OCI-LY3 (cell line): ENCODE results near the gene NPPA.

Source experiments
- H2AFZ ChIP-seq: fragments of 200-600, 300-600 bp; shearing (Covaris generic); 2 replicates; pipeline ENCODE4 v1.6.0; 2014; ENCODE audit warnings: antibody characterized with exemption, low read depth, low read length
- H3K27ac ChIP-seq: fragments of 200-600, 300-600 bp; sonication (generic); 2 replicates; pipeline ENCODE4 v1.5.1; 2014; ENCODE audit warnings: mild to moderate bottlenecking, low read length, moderate library complexity, mixed read lengths
- H3K27me3 ChIP-seq: fragments of 200-600, 300-600 bp; sonication (generic); 2 replicates; pipeline ENCODE4 v1.6.1; 2014; ENCODE audit warnings: low read depth, low read length, mixed read lengths
- H3K36me3 ChIP-seq: fragments of 200-600, 300-600 bp; sonication (generic); replicated peaks from 2 replicates; pipeline ENCODE3; 2014; ENCODE audit warnings: low read depth, low read length, mixed read lengths
- H3K4me1 ChIP-seq: fragments of 300-600, 200-600 bp; sonication (generic); 2 replicates; pipeline ENCODE4 v1.6.1; 2014; ENCODE audit warnings: low read length, mixed read lengths
- H3K4me2 ChIP-seq: fragments of 200-600, 300-600 bp; sonication (generic); 2 replicates; pipeline ENCODE4 v1.6.1; 2014; ENCODE audit warnings: low read length, mixed read lengths
- H3K4me3 ChIP-seq: fragments of 300-600, 200-600 bp; sonication (generic); 2 replicates; pipeline ENCODE4 v1.5.1; 2014; ENCODE audit warnings: antibody characterized with exemption, mild to moderate bottlenecking, low read length, moderate library complexity
- H3K79me2 ChIP-seq: fragments of 300-600, 200-600 bp; shearing (Covaris generic); 2 replicates; pipeline ENCODE4 v1.6.1; 2014; ENCODE audit warnings: mild to moderate bottlenecking, low read length, mixed read lengths
- H3K9ac ChIP-seq: fragments of 300-600, 200-600 bp; shearing (Covaris generic); 2 replicates; pipeline ENCODE4 v1.6.0; 2014; ENCODE audit warnings: mild to moderate bottlenecking, low read length, moderate library complexity
- H3K9me3 ChIP-seq: fragments of 200-600, 300-600 bp; shearing (Covaris generic); 2 replicates; pipeline ENCODE4 v1.6.1; 2014; ENCODE audit warnings: low read length, mixed read lengths; ENCODE audit not compliant: insufficient read depth
- H4K20me1 ChIP-seq: fragments of 200-600, 300-600 bp; sonication (generic); 2 replicates; pipeline ENCODE4 v1.6.1; 2016; ENCODE audit warnings: low read length, mixed read lengths; ENCODE audit not compliant: insufficient read depth
- EZH2phosphoT487 ChIP-seq: fragments of 200-600 bp; shearing (Covaris generic); IDR thresholded peaks from 2 replicates; pipeline ENCODE4 v1.6.1; 2018; ENCODE audit warnings: antibody characterized with exemption, mixed run types, low read depth
- TF ChIP-seq, protein P1 (sequence below): fragments of 200-600, 300-600 bp; sonication (generic); IDR thresholded peaks from 2 replicates; pipeline ENCODE4 v1.5.1; 2014; ENCODE audit warnings: antibody characterized with exemption, low read length, low read depth

NPPA gene

DNA sequence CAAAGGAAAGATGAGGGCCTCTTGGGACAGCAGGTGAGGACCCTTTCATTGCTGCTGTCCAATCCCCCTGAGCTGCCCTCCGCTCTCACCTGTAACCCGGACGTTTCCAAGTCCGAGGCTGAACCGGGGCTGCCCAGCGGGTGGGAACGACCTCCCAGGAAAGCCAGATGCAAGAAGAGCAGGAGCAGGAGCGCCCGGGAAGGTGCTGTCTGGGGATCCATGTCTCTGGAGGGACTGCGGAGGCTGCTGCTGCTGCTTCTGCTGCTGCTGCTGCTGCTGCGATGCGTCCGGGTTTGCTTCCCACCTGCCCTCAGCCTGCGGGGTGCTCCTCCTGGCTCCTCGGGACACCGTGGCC, 11.0 kb upstream of the NPPA start, which contains the start of gene NPPB:
Gene NPPB, minus strand, starts transcription at position 333 of the 355 bp plus-strand sequence. Its CDS starts 112 bp downstream, at position 221.
- H3K4me2 ChIP-seq: no peak within 1 kb of the TSS
- H4K20me1 ChIP-seq: no peaks in the 10 kb centered on the region; the same call in 1 of the 2 replicates
- H2AFZ ChIP-seq: no peak within 1 kb of the TSS
- no peak within 1 kb of the TSS for H3K27ac ChIP-seq
- no peak within 1 kb of the TSS for H3K4me3 ChIP-seq
- H3K36me3 ChIP-seq: no peaks in the 10 kb centered on the region
- no peak for TF ChIP-seq EZH2phosphoT487
- TF ChIP-seq, protein P1, sequence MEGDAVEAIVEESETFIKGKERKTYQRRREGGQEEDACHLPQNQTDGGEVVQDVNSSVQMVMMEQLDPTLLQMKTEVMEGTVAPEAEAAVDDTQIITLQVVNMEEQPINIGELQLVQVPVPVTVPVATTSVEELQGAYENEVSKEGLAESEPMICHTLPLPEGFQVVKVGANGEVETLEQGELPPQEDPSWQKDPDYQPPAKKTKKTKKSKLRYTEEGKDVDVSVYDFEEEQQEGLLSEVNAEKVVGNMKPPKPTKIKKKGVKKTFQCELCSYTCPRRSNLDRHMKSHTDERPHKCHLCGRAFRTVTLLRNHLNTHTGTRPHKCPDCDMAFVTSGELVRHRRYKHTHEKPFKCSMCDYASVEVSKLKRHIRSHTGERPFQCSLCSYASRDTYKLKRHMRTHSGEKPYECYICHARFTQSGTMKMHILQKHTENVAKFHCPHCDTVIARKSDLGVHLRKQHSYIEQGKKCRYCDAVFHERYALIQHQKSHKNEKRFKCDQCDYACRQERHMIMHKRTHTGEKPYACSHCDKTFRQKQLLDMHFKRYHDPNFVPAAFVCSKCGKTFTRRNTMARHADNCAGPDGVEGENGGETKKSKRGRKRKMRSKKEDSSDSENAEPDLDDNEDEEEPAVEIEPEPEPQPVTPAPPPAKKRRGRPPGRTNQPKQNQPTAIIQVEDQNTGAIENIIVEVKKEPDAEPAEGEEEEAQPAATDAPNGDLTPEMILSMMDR: no peak
- H3K9me3 ChIP-seq: no peaks in the 10 kb centered on the region
- H3K79me2 ChIP-seq: no peaks in the 10 kb centered on the region
- no peaks in the 10 kb centered on the region for H3K27me3 ChIP-seq
- no peak within 1 kb of the TSS for H3K9ac ChIP-seq
- H3K4me1 ChIP-seq: peaks cover 8% of the 10 kb centered on the region; the same call in 1 of the 2 replicates

DNA sequence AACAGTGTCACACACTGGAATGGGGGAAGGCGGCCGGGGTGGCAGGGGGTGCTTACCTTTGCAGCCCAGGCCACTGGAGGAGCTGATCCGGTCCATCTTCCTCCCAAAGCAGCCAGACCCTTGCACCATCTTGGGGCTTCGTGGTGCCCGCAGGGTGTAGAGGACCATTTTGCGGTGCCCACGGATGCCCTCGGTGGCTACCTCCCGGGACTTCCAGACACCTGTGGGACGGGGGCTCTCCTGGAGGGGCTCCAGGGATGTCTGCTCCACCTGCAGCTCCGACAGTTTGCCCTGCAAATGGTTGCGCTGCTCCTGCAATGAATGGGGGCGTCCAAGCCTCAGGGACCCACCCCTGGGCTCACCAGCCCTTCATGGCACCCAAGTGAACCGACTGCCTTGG, 10.6 kb upstream of the NPPA start:
- Histone ChIP-seq H3K79me2 (no peaks in the 10 kb centered on the region), H3K4me2 (no peak overlapping the region), H3K4me3 (no peak overlapping the region), H3K27me3 (no peaks in the 10 kb centered on the region), H3K4me1 (peaks cover 8% of the 10 kb centered on the region; the same call in 1 of the 2 replicates), H3K9ac (no peak overlapping the region), H3K27ac (no peak overlapping the region), H3K9me3 (no peaks in the 10 kb centered on the region), H3K36me3 (no peaks in the 10 kb centered on the region), H4K20me1 (no peaks in the 10 kb centered on the region; the same call in 1 of the 2 replicates), H2AFZ (no peak overlapping the region)
- TF ChIP-seq EZH2phosphoT487: no peak
- TF ChIP-seq, protein P1: no peak

- Histone ChIP-seq H3K36me3 (no peaks in the 10 kb centered on the region), H3K9me3 (no peaks in the 10 kb centered on the region), H4K20me1 (no peaks in the 10 kb centered on the region; the same call in 1 of the 2 replicates), H3K4me3 (no peak overlapping the region), H3K27ac (no peak overlapping the region), H3K4me1 (peaks cover 8% of the 10 kb centered on the region; the same call in 1 of the 2 replicates), H3K79me2 (no peaks in the 10 kb centered on the region), H3K4me2 (no peak overlapping the region), H3K27me3 (no peaks in the 10 kb centered on the region), H2AFZ (no peak overlapping the region), H3K9ac (no peak overlapping the region)
- TF ChIP-seq, protein P1: no peak
- TF ChIP-seq EZH2phosphoT487: no peak
These were observed 9.7 kb upstream of the NPPA start for GRCh38 chr1:11857164-11857851.

GRCh38 chr1:11856698-11857097, 9.1 kb upstream of the NPPA start:
- no peak overlapping the region for H3K27ac ChIP-seq
- no peaks in the 10 kb centered on the region for H3K27me3 ChIP-seq
- no peak overlapping the region for H3K4me3 ChIP-seq
- no peaks in the 10 kb centered on the region for H3K79me2 ChIP-seq
- TF ChIP-seq, protein P1: no peak
- H2AFZ ChIP-seq: no peak overlapping the region
- H3K4me1 ChIP-seq: peaks cover 8% of the 10 kb centered on the region; the same call in 1 of the 2 replicates
- no peaks in the 10 kb centered on the region for H3K9me3 ChIP-seq
- H4K20me1 ChIP-seq: no peaks in the 10 kb centered on the region; the same call in 1 of the 2 replicates
- no peak overlapping the region for H3K4me2 ChIP-seq
- no peak overlapping the region for H3K9ac ChIP-seq
- no peaks in the 10 kb centered on the region for H3K36me3 ChIP-seq
